ENCODE results near the gene PDHX. TPM values are rescaled to one million over a fixed set of nuclear protein-coding genes. Genes with fewer than 3 reads are reported as not detected.

PDHX gene
- total and polyA plus RNA-seq, 10 donors: 9.2 to 32.9 (median 23.7) TPM

DNA sequence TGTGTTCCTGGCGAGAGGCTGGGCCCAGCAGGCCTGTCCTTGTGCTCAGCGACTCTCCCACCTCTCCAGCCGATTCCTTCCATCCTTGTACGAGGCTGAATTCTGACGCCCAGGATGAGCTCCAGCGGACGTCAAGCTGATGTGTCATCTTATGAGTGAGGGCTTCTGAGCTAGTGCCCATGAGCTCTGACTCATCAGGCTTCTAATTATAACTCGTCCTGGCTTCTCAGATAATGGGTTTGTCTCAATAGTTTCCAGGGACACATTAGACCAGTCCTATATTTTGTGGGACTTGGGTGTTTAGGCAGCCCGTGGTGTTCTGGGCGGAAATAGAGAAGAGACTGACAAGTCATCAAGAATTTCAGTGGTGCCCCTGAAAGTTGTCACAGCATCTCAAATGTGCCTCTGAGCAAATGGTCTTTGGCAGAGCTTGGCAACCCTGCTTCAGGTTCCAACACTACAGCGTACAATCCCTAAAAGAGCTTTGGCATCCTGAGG is 114.3 kb downstream of the PDHX start:
- Histone ChIP-seq H3K4me3 (no peak overlapping the region), H3K4me1 (peaks cover 4 to 26% (median 15%) of the 10 kb centered on the region in 6 donors), H3K27me3 (replicated peaks in 1 of 7) (no peaks in the 10 kb centered on the region), H3K27ac (peak overlapping the region in 2 of 8 donors; percentile 5 to 40), H3K36me3 (no peaks in the 10 kb centered on the region), H3K9me3 (peaks cover 0 to 9% (median 5%) of the 10 kb centered on the region in 8 donors)
- intact Hi-C loops (cut with DNase I; ENCODE audit: low total_unique reads): no loop called here
- WGBS, 5 donors: 53 to 63% (median 57%) methylated on average over 11 of the region's 11 CpGs
- TF ChIP-seq, protein P1, sequence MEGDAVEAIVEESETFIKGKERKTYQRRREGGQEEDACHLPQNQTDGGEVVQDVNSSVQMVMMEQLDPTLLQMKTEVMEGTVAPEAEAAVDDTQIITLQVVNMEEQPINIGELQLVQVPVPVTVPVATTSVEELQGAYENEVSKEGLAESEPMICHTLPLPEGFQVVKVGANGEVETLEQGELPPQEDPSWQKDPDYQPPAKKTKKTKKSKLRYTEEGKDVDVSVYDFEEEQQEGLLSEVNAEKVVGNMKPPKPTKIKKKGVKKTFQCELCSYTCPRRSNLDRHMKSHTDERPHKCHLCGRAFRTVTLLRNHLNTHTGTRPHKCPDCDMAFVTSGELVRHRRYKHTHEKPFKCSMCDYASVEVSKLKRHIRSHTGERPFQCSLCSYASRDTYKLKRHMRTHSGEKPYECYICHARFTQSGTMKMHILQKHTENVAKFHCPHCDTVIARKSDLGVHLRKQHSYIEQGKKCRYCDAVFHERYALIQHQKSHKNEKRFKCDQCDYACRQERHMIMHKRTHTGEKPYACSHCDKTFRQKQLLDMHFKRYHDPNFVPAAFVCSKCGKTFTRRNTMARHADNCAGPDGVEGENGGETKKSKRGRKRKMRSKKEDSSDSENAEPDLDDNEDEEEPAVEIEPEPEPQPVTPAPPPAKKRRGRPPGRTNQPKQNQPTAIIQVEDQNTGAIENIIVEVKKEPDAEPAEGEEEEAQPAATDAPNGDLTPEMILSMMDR (IDR thresholded peaks at IDR 0.05 in 8 of 11, conservative IDR thresholded peaks at IDR 0.05 in 3 of 11): no peak
- no peak for TF ChIP-seq POLR2AphosphoS5 (IDR thresholded peaks at IDR 0.05)
- TF ChIP-seq POLR2A (IDR thresholded peaks at IDR 0.05): no peak
- no peak for DNase-seq

DNA sequence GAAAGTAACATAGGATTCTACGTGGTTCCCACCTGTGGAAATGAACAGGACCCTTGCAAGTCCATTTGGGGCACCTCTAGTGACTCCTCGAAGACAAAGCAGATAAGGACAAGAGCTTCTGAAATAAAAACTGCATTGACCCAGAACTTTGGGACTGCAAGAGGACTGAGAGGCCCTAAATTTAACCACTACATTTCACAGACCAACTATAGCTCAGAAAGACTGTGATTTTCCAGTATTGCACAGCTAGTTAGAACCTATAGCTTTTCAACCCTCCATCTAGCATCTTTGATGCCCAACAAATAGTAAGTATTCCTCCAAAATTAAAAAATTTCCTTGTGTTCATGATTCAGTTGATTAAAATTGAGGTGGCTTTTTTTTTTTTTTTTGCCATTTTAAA is 114.9 kb downstream of the PDHX start:
- TF ChIP-seq POLR2A (IDR thresholded peaks at IDR 0.05) (no peak), POLR2AphosphoS5 (IDR thresholded peaks at IDR 0.05) (no peak)
- TF ChIP-seq, protein P1 (IDR thresholded peaks at IDR 0.05 in 8 of 11, conservative IDR thresholded peaks at IDR 0.05 in 3 of 11): no peak
- H3K27ac ChIP-seq: no peak overlapping the region
- no peaks in the 10 kb centered on the region for H3K27me3 ChIP-seq (replicated peaks in 1 of 7)
- H3K4me1 ChIP-seq: peaks cover 4 to 32% (median 19%) of the 10 kb centered on the region in 6 donors
- no peaks in the 10 kb centered on the region for H3K36me3 ChIP-seq
- DNase-seq: no peak
- intact Hi-C loops (cut with DNase I; ENCODE audit: low total_unique reads): no loop called here
- H3K9me3 ChIP-seq: peaks cover 0 to 9% (median 5%) of the 10 kb centered on the region in 8 donors
- no peak overlapping the region for H3K4me3 ChIP-seq
- 95 to 98% (median 97%) methylated on average over 2 of the region's 2 CpGs for WGBS, 5 donors

DNA sequence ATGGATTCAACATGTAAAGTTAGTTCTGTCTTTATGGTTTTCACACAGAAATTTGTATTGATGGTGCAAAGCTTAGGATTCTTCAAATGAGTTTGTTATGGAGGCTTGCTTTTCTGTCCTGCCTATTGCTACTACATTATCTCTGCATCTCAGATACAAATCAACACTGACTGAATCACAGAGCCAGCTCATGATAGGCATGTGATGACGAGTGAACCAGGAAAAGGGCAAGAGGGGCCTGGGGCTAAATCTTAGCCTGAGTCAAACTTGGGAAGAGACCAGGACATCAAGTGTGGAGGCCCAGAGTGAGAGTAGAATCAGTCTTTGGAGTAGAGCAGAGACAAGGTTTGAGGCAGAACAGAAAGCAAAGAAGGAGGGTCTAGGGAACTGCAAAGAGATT is 115.4 kb downstream of the PDHX start:
- H3K27ac ChIP-seq: no peak overlapping the region
- H3K4me1 ChIP-seq: peaks cover 4 to 37% (median 21%) of the 10 kb centered on the region in 6 donors
- no peaks in the 10 kb centered on the region for H3K27me3 ChIP-seq (replicated peaks in 1 of 7)
- H3K36me3 ChIP-seq: no peaks in the 10 kb centered on the region
- peaks cover 0 to 9% (median 5%) of the 10 kb centered on the region in 8 donors for H3K9me3 ChIP-seq
- TF ChIP-seq POLR2A (IDR thresholded peaks at IDR 0.05): no peak
- no peak for TF ChIP-seq POLR2AphosphoS5 (IDR thresholded peaks at IDR 0.05)
- TF ChIP-seq, protein P1 (IDR thresholded peaks at IDR 0.05 in 8 of 11, conservative IDR thresholded peaks at IDR 0.05 in 3 of 11): no peak
- no peak for DNase-seq
- intact Hi-C loops (cut with DNase I; ENCODE audit: low total_unique reads): no loop called here
- WGBS, 5 donors: 48 to 93% (median 87%) methylated on average over 1 of the region's 1 CpG
- no peak overlapping the region for H3K4me3 ChIP-seq

DNA sequence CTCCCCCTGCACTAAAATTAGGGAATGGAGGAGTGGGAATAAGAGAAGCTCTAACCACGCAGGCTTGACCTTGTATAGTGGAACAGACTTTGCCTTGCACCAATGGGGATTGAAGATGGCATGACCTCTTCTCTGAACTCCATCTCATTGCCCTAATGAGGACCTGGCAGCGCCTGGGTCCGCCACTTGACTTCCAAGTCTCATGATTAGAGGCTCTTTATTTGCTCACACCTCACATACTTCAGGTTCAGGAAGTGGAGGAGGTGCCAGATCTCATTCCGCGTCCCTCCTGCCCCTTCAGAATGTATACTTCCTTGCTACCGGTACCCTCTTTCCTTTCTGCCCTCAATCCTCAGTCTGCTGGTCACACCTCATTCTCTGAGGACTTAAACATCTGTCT is 116.6 kb downstream of the PDHX start:
- Histone ChIP-seq H3K27ac (no peak overlapping the region), H3K4me1 (peaks cover 4 to 39% (median 21%) of the 10 kb centered on the region in 6 donors), H3K27me3 (replicated peaks in 1 of 7) (no peaks in the 10 kb centered on the region), H3K36me3 (no peaks in the 10 kb centered on the region), H3K4me3 (no peak overlapping the region), H3K9me3 (peaks cover 0 to 2% (median under 1%) of the 10 kb centered on the region in 8 donors)
- TF ChIP-seq POLR2A (IDR thresholded peaks at IDR 0.05): no peak
- TF ChIP-seq POLR2AphosphoS5 (IDR thresholded peaks at IDR 0.05): no peak
- TF ChIP-seq, protein P1 (IDR thresholded peaks at IDR 0.05 in 8 of 11, conservative IDR thresholded peaks at IDR 0.05 in 3 of 11): no peak
- intact Hi-C loops (cut with DNase I; ENCODE audit: low total_unique reads): no loop called here
- DNase-seq: no peak
- WGBS, 5 donors: 82 to 86% (median 85%) methylated on average over 6 of the region's 6 CpGs
